ENCODE results near the gene RASA3. TPM values are rescaled to one million over a fixed set of nuclear protein-coding genes. Genes with fewer than 3 reads are reported as not detected.

Gene RASA3
- total and polyA plus RNA-seq, 10 of the 15 experiments (the other 5 are each of a cell fraction or from before 2014, with no cell fraction given): 0.79 to 33.9 (median 17.6) TPM

- H3K27ac ChIP-seq (ENCODE audit: control insufficient read depth, insufficient read depth): peak overlapping the region; percentile 91
- RAD21 ChIA-PET (ENCODE audit: unreplicated experiment): interaction anchor here (1.3 to 1.9 kb wide), 3 partner anchors 65 to 159 kb away, joined by 3 to 6 read pairs (median 4); partner anchors contain the start of gene RASA3
- TF ChIP-seq SP1 (IDR thresholded peaks at IDR 0.05; ENCODE audit: low read depth, low read length): no peak
- TF ChIP-seq ZBED1 (IDR thresholded peaks at IDR 0.05; ENCODE audit: borderline replicate concordance): 0 out of 2 replicates have a peak, but pooled peaks have one; percentile 2
- POLR2A ChIA-PET: no interaction called here
- in situ Hi-C loops (cut with MboI): loop anchor here (5.0 kb wide), 1 partner anchor 63 kb away; no protein-coding TSS in a partner anchor
- H3K4me2 ChIP-seq (ENCODE audit: control insufficient read depth, insufficient read depth): peak overlapping the region; percentile 87
- SMC1A ChIA-PET (ENCODE audit: uncharacterized antibody, unreplicated experiment): interaction anchor here (1.0 to 1.8 kb wide), 6 partner anchors 15 to 65 kb away, joined by 3 to 5 read pairs (median 3); no protein-coding TSS in a partner anchor
- H3K9ac ChIP-seq (ENCODE audit: control insufficient read depth, insufficient read depth, low read length): peak overlapping the region; percentile 75
- H3K27me3 ChIP-seq (replicated peaks in 1 of 2; ENCODE audit: control insufficient read depth in 2 of 2, insufficient read depth in 2 of 2, low read length in 1 of 2): no peaks in the 10 kb centered on the region
- H4K20me1 ChIP-seq (ENCODE audit: control insufficient read depth, insufficient read depth): no peaks in the 10 kb centered on the region
- WGBS (ENCODE audit: insufficient coverage, insufficient replicate concordance, low lambda C conversion rate, missing lambda C conversion rate): 5% methylated on average over 20 of the region's 20 CpGs
- H2AFZ ChIP-seq (ENCODE audit: control insufficient read depth, low read depth, low read length): peak overlapping the region; percentile 46; the same call in 1 of the 2 replicates
- FAIRE-seq: no peak
- peaks cover 0 to 5% of the 10 kb centered on the region in 2 experiments; a peak in 3 of 4 replicates for H3K36me3 ChIP-seq (ENCODE audit: control insufficient read depth in 2 of 2, insufficient read depth in 2 of 2, low read length in 1 of 2)
- TSS peak; percentile 41 for BruUV-seq (replicated peaks)
- CTCF ChIA-PET: interaction anchor here (1.7 kb wide), 1 partner anchor 15 kb away, joined by 4 read pairs; no protein-coding TSS in a partner anchor
- DNase-seq (ENCODE audit: low read depth, low spot score): no peak
- no peaks in the 10 kb centered on the region for H3K9me3 ChIP-seq (replicated peaks; ENCODE audit: control insufficient read depth, insufficient read depth, low read length)
- no peak for ATAC-seq
- H3K4me3 ChIP-seq: peak overlapping the region; percentile 62
- H3K79me2 ChIP-seq (ENCODE audit: control insufficient read depth, insufficient read depth, low read length): peaks cover 14% of the 10 kb centered on the region
- H3K4me1 ChIP-seq (ENCODE audit: control insufficient read depth, insufficient read depth, low read length): peaks cover 52% of the 10 kb centered on the region
- intact Hi-C loops (cut with micrococcal nuclease; ENCODE audit: unreplicated experiment): loop anchor here (5.0 kb wide), 1 partner anchor 163 kb away; no protein-coding TSS in a partner anchor
These were observed 67.8 kb downstream of the RASA3 start for GRCh38 chr13:114064450-114065140.

- no peak for DNase-seq (ENCODE audit: low read depth, low spot score)
- 21% methylated on average over 22 of the region's 22 CpGs for WGBS (ENCODE audit: insufficient coverage, insufficient replicate concordance, low lambda C conversion rate, missing lambda C conversion rate)
- BruUV-seq (replicated peaks): no TSS peak
- H3K4me2 ChIP-seq (ENCODE audit: control insufficient read depth, insufficient read depth): peak overlapping the region; percentile 87
- H3K4me1 ChIP-seq (ENCODE audit: control insufficient read depth, insufficient read depth, low read length): peaks cover 49% of the 10 kb centered on the region
- intact Hi-C loops (cut with micrococcal nuclease; ENCODE audit: unreplicated experiment): no loop called here
- no peaks in the 10 kb centered on the region for H3K27me3 ChIP-seq (replicated peaks in 1 of 2; ENCODE audit: control insufficient read depth in 2 of 2, insufficient read depth in 2 of 2, low read length in 1 of 2)
- H3K79me2 ChIP-seq (ENCODE audit: control insufficient read depth, insufficient read depth, low read length): peaks cover 14% of the 10 kb centered on the region
- SMC1A ChIA-PET (ENCODE audit: uncharacterized antibody, unreplicated experiment): no interaction called here
- peak overlapping the region; percentile 91 for H3K27ac ChIP-seq (ENCODE audit: control insufficient read depth, insufficient read depth)
- H4K20me1 ChIP-seq (ENCODE audit: control insufficient read depth, insufficient read depth): no peaks in the 10 kb centered on the region
- 0 out of 2 replicates have a peak overlapping the region, but pooled peaks have one; percentile 75 for H3K9ac ChIP-seq (ENCODE audit: control insufficient read depth, insufficient read depth, low read length)
- FAIRE-seq: no peak
- in situ Hi-C loops (cut with MboI): no loop called here
- peaks cover 0 to 3% of the 10 kb centered on the region in 2 experiments; a peak in 3 of 4 replicates for H3K36me3 ChIP-seq (ENCODE audit: control insufficient read depth in 2 of 2, insufficient read depth in 2 of 2, low read length in 1 of 2)
- POLR2A ChIA-PET: no interaction called here
- peak overlapping the region; percentile 62; the same call in 1 of the 2 replicates for H3K4me3 ChIP-seq
- RAD21 ChIA-PET (ENCODE audit: unreplicated experiment): no interaction called here
- no peak for ATAC-seq
- H3K9me3 ChIP-seq (replicated peaks; ENCODE audit: control insufficient read depth, insufficient read depth, low read length): no peaks in the 10 kb centered on the region
- H2AFZ ChIP-seq (ENCODE audit: control insufficient read depth, low read depth, low read length): no peak overlapping the region
- CTCF ChIA-PET: no interaction called here
- TF ChIP-seq CUX1 (IDR thresholded peaks at IDR 0.05; ENCODE audit: insufficient replicate concordance, low read depth, low read length) (no peak), IRF5 (IDR thresholded peaks at IDR 0.05; ENCODE audit: borderline replicate concordance) (no peak), IKZF2 (IDR thresholded peaks at IDR 0.05) (no peak)
These were observed 68.6 kb downstream of the RASA3 start for GRCh38 chr13:114063545-114064449.

Measured in GM12878 (cell line).